Right kidney (tissue), 9 donors: ENCODE results near the gene ANKHD1.

ENCODE experiments used
- DNase-seq: peaks from one replicate; pipeline ENCODE4 v3.0.0-alpha.2; 2016
- long read RNA-seq, 8 donors: transcript quantifications; one replicate each; lab custom pipeline, GENCODE V29; 2026

The ANKHD1 gene, protein sequence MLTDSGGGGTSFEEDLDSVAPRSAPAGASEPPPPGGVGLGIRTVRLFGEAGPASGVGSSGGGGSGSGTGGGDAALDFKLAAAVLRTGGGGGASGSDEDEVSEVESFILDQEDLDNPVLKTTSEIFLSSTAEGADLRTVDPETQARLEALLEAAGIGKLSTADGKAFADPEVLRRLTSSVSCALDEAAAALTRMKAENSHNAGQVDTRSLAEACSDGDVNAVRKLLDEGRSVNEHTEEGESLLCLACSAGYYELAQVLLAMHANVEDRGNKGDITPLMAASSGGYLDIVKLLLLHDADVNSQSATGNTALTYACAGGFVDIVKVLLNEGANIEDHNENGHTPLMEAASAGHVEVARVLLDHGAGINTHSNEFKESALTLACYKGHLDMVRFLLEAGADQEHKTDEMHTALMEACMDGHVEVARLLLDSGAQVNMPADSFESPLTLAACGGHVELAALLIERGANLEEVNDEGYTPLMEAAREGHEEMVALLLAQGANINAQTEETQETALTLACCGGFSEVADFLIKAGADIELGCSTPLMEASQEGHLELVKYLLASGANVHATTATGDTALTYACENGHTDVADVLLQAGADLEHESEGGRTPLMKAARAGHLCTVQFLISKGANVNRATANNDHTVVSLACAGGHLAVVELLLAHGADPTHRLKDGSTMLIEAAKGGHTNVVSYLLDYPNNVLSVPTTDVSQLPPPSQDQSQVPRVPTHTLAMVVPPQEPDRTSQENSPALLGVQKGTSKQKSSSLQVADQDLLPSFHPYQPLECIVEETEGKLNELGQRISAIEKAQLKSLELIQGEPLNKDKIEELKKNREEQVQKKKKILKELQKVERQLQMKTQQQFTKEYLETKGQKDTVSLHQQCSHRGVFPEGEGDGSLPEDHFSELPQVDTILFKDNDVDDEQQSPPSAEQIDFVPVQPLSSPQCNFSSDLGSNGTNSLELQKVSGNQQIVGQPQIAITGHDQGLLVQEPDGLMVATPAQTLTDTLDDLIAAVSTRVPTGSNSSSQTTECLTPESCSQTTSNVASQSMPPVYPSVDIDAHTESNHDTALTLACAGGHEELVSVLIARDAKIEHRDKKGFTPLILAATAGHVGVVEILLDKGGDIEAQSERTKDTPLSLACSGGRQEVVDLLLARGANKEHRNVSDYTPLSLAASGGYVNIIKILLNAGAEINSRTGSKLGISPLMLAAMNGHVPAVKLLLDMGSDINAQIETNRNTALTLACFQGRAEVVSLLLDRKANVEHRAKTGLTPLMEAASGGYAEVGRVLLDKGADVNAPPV (N-terminal part only)
- long read RNA-seq, donor 1, partial matches to known transcripts, result 14 of 18 reads
- long read RNA-seq, donor 1, other reads (novel, unspliced or antisense), result 0 of 18 reads
- long read RNA-seq, donor 2, partial matches to known transcripts, result 9 of 12 reads
- long read RNA-seq, donor 2, other reads (novel, unspliced or antisense), result 0 of 12 reads
- long read RNA-seq, donor 3, transcript ANKHD1-215 (2 exons, 710 nt), result major isoform, 5 of 15 reads
- long read RNA-seq, donor 3, partial matches to known transcripts, result 10 of 15 reads
- long read RNA-seq, donor 3, other reads (novel, unspliced or antisense), result 0 of 15 reads
- long read RNA-seq, donor 4, partial matches to known transcripts, result 22 of 31 reads
- long read RNA-seq, donor 4, other reads (novel, unspliced or antisense), result 0 of 31 reads
- long read RNA-seq, donor 5, partial matches to known transcripts, result 5 of 11 reads
- long read RNA-seq, donor 5, other reads (novel, unspliced or antisense), result 0 of 11 reads
- long read RNA-seq, donor 6, transcript ANKHD1-215 (2 exons, 710 nt), result major isoform, 6 of 21 reads
- long read RNA-seq, donor 6, partial matches to known transcripts, result 13 of 21 reads
- long read RNA-seq, donor 6, other reads (novel, unspliced or antisense), result 0 of 21 reads
- long read RNA-seq, donor 7, transcript ANKHD1-215 (2 exons, 710 nt), result major isoform, 10 of 71 reads
- long read RNA-seq, donor 7, partial matches to known transcripts, result 56 of 71 reads
- long read RNA-seq, donor 7, other reads (novel, unspliced or antisense), result 0 of 71 reads
- long read RNA-seq, donor 8, full-length matches to known transcripts, result 8 of 29 reads
- long read RNA-seq, donor 8, partial matches to known transcripts, result 21 of 29 reads
- long read RNA-seq, donor 8, other reads (novel, unspliced or antisense), result 0 of 29 reads

DNA sequence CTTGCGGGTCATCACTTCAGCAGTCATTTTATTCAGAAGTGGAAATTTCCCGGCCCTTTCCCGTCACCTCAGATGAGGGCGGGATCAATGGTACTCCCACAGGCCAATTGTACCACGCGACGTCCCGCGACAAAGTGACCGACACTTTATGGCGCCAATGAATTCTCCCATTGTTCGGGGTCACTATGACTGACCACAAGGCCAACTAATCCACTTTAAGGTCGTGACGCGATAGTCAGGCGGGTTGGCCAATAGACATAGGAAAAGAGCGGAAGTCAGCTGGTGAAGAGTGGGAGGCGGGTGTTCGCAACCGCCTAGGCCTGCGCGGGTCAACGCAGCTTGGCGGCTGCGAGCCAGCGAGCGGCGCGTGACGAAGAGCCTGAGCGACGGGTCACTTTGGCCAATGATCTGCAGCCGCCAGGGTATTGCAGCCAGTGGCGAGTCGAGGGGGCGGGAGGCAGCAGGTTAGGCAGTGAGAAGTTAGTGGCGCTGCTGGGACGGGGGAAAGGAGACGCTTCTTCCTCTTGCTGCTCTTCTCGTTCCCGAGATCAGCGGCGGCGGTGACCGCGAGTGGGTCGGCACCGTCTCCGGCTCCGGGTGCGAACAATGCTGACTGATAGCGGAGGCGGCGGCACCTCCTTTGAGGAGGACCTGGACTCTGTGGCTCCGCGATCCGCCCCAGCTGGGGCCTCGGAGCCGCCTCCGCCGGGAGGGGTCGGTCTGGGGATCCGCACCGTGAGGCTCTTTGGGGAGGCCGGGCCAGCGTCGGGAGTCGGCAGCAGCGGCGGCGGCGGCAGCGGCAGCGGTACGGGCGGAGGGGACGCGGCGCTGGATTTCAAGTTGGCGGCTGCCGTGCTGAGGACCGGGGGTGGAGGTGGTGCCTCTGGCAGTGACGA, at the start of gene ANKHD1:
Gene ANKHD1, plus strand, starts transcription at position 472 of the 896 bp plus-strand sequence. Its CDS starts 135 bp downstream, at position 607.
- peak; percentile 99 for DNase-seq

DNA sequence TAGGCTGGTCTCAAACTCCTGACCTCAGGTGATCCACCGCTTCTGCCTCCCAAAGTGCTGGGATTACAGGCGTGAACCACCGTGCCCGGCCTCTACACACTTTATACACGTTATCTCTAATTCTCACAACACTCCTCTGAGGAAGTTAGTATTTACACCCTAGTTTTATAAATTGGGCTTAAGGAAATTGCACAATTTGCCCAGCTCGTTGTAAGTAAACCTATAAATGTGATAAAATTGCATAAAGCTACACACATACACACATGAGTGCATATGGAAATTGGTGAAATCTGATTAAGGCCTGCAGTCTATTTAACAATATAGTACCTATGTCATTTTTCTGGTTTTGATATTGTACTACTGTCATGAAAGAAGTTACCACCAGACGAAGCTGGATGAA, 46.1 kb upstream of the ANKHD1 start:
- no peak for DNase-seq

DNA sequence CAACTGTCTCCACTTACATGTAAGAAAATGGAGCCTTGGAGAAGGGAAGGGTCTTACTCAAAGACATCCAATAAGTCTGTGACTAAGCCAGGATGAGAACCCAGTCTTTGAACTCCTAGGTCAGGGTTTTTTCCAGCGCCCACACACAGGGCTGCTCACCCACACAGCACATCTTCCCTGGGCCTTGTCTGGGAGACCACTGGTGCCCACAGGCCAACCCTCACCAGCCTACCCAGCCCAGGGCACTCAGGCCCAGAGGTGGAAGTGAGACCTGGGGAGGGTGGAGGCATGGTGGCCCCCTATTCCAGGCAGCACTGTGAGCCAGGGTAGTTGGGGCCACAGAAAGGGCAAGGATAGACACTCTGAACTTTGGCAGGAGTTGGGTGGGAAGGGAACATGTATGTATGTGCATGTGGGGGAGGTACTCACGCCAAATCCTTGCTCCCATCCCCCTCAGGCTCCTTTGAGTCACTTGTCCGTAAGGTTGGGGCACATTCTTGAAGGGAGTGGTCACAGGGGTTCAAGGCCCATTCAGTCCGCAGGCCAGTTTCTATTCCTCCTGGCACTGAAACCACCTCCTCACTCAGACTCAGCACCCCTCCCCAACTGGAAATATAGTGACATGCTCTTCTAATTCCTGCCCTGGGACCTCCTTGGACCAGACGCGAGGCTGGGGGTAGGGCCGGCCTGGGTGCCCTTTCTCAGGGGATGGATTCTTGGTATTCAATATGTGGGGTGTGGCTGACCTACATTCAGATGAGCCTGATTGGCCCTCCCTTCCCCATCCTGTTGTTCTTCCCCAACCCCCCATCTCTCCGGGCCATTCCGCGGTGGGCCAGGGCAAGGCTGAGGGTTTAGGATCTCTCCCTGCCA, 44.5 kb upstream of the ANKHD1 start:
- no peak for DNase-seq

DNA sequence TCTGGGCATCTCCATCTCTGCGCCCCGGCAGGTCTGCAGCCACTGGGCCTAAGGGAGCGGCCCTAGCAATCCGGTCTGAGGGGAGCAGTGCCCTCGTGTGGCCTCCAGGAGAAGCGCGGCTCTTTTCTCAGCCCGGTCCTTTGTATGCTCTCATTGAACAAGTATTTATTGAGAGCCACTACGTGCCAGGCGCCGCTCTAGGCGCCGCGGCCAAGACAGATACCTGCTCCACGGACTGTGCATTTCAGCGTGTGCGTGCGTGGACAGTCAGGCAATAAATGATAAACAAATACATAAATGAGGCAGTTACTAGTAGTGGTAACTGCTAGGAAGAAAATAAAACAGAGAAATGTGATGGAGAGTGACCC, 43.9 kb upstream of the ANKHD1 start:
- DNase-seq, result peak; percentile 60

DNA sequence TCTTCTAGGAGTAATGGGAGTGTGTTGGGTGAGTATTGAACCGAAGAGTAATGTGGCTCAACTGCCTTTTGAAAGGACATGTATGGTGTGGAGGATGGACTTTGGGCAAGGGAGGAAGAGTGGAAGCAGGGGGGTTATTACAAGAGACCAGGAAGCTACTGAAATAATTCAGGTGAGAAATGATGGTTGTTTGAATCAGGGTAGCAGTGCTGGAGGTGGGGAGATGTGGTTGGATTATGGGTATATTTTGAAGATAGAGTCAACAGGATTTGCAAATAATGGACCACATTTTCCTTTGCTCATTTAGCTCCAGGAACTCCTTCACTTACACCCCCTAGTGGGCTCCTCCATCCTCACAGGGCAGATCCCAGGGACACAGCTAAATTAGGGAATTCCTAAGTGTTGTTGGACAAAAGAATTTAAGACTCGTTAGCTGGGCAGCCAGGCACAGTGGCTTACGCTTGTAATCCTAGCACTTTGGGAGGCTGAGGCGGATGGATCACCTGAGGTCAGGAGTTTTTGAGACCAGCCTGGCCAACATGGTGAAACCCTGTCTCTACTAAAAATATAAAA, 42.8 kb upstream of the ANKHD1 start:
- peak; percentile 25 for DNase-seq

DNA sequence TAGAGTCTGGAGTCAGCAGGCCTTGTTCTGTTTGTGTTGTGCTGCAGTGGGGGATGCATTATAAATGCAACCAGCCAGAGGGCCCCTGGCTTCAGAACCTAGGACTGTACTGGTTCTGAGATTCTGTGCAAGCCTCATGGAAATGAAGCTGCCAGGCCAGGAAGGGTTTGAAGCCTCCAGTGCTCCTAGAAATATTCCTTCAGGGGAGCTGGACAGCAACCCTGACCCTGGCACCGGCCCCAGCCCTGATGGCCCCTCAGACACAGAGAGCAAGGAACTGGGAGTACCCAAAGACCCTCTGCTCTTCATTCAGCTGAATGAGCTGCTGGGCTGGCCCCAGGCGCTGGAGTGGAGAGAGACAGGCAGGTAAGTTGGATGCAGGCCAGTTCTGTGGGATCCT, 41.5 kb upstream of the ANKHD1 start, which contains the start of gene SLC4A9:
Gene SLC4A9, plus strand, starts transcription at position 94 of the 400 bp plus-strand sequence. Its CDS starts 43 bp downstream, at position 137.
- no peak for DNase-seq

DNA sequence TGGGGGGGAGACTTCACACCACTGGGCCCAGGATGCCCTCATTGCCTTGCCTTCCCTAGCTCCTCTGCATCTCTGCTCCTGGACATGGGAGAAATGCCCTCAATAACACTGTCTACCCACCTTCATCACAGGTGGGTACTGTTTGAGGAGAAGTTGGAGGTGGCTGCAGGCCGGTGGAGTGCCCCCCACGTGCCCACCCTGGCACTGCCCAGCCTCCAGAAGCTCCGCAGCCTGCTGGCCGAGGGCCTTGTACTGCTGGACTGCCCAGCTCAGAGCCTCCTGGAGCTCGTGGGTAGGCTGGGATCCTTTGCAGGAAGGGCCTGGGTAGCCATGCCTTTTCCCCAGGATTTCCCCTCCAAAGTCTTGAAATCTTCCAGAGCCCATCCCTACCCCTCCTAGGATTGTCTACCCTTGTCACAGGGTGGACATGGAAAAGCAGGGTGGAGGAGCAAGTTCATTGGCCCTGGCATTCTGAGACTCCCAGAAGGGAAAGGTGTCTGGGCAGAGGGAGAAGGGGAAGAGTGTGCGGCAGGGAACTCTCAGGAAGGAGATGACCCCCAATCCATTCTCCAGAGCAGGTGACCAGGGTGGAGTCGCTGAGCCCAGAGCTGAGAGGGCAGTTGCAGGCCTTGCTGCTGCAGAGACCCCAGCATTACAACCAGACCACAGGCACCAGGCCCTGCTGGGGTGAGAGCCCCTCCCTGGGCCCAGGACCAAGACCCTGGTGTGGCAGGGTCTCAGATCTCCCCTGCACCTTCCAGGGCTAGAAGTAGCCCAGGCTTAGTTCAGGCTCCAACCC, 40.8 kb upstream of the ANKHD1 start:
- no peak for DNase-seq

DNA sequence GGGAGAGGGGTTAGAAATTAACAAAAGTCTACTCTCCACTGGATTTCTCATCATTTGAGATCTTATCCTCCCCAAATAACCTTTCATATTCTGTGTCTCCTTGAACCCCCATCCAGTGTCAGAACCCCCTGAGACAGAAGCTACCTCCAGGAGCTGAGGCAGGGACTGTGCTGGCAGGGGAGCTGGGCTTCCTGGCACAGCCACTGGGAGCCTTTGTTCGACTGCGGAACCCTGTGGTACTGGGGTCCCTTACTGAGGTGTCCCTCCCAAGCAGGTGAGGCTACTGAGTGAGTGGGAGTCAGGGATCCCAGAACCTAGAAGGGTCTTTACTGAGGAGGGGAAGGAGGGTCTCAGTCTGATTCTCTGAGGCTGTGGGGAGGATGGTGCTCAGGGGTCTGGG, 39.7 kb upstream of the ANKHD1 start:
- DNase-seq, result no peak

DNA sequence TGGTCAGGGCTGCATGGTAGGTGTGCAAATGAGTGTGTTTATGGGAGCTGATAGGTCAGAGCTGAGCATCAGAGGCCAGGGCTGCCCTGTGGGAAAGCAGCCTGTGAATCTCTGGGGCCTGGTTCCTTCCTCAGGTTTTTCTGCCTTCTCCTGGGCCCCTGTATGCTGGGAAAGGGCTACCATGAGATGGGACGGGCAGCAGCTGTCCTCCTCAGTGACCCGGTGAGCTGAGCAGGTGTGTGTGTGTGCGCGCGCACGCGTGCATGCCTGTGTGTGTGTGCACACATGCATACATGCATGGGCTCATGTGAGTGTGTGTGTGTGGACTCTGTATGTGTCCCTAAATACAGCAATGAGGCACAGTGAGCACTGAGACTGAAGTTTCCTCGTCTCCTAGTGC, 39.3 kb upstream of the ANKHD1 start:
- no peak for DNase-seq

DNA sequence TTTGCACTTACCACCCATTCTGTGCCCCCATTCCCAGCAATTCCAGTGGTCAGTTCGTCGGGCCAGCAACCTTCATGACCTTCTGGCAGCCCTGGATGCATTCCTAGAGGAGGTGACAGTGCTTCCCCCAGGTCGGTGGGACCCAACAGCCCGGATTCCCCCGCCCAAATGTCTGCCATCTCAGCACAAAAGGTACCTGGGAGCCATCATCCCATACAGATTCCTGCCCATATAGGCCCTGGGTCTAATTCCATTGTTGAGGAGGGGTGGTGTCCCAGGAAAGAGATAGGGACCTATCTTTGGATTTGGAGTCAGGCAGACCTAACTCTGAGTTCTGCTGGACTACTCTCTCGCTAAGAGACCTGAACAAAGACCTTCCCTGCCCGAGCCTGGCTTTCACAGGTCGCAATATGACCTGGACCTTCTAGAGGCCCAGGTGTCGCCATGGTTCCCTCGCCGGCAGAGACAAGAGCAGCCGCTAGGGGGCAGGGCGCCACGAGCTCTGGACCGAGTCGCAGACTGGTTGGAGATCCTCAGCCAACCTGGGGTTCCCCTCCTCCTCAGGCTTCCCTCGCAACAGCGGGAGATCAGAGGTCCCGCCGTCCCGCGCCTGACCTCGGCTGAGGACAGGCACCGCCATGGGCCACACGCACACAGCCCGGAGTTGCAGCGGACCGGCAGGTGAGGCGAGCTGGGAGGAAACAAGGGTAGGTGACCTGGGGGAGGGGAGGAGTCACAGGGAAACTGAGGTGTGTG, 38.6 kb upstream of the ANKHD1 start:
- peak; percentile 66 for DNase-seq

DNA sequence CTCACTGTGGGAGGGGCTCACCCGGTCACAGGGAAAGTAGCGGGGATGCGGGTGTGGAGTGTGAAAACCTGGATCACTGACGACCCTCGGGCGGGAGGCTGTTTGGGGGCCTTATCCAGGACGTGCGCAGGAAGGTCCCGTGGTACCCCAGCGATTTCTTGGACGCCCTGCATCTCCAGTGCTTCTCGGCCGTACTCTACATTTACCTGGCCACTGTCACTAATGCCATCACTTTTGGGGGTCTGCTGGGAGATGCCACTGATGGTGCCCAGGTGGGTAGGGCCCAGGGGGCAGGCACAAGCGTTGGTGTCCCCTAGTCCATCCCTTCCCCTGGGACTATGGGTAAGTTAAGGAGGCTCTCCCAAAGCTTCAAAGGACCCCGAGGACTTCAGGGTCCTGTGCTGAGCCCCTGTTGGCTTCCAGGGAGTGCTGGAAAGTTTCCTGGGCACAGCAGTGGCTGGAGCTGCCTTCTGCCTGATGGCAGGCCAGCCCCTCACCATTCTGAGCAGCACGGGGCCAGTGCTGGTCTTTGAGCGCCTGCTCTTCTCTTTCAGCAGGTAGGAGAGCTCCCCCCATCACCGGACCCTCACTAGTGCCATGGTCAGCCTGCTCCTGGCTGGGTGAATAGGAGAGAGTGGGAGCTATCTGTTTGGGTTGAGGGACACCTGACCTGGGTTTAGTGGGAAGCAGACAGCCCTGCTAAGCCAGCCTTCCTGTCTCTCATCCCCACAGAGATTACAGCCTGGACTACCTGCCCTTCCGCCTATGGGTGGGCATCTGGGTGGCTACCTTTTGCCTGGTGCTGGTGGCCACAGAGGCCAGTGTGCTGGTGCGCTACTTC, 37.8 kb upstream of the ANKHD1 start:
- no peak for DNase-seq

DNA sequence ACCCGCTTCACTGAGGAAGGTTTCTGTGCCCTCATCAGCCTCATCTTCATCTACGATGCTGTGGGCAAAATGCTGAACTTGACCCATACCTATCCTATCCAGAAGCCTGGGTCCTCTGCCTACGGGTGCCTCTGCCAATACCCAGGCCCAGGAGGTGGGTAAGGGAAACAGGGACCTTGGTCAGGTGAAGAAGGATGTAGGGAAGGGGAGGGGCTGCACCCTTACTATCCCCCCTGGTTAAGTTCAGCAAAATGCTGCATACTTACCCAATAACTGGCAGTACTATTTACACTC, 37.2 kb upstream of the ANKHD1 start:
- DNase-seq, result no peak

DNA sequence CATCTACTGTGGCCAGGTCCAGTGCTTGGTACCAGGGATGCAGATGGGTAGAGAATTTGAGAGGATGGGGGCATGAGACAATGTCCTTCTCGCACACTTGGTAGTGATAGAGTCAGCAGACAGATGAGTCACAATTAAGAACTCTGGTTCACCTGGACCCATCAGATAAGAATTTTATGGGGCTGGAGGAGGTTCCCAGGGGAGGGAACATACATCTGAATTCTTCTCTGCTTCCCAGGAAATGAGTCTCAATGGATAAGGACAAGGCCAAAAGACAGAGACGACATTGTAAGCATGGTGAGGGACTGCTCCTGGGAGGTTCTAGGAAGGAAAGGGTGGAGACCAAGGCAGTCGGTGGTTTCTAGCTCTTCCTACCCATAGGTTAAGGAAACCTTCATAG, 36.4 kb upstream of the ANKHD1 start:
- DNase-seq, result no peak

DNA sequence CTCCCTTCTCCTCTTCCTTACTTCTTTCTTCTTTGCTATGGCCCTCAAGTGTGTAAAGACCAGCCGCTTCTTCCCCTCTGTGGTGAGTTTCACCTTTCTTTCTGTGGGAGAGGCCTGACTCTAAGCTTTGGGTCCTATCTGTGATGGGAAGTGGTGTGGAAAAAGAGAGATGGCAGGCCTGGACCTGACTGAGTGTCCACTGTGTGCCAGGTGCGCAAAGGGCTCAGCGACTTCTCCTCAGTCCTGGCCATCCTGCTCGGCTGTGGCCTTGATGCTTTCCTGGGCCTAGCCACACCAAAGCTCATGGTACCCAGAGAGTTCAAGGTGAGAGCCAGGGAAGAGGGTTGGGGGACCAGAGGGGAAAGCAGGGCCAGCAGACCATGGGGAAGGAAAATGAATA, 35.7 kb upstream of the ANKHD1 start:
- DNase-seq, result no peak

DNA sequence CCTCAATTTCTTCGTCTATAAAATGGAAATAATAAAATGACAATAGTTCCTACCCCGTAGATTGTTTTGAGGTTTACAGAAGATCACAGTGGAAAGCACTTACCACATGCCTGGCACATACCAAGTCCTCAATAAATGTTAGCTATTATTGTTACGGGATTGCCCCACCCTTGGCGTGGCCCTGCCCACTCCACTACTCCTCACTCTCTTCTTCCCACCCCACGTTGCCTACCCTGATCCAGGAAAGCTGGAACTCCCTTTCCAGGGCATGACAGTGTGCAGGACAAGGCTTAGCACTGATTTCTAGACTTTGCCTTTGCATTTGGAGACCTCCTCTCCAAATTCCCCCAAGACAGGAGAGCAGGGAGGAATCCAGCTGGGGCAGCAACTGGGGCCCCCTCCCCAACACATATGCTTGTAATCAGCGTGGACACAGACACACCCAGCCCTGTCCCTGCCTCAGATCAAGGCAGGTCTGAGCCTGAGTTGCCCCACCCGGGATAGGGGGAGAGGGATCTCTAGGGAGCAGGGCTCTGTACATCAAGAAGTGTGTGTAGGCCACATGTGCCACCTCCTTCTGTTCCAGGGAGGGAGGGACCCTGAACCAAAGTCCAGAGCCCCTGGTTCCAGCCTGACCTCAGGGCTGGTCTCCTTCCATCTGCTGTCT, 34.9 kb upstream of the ANKHD1 start:
- DNase-seq, result no peak
